AML-193 (cell line): ENCODE measurements around the gene GRIK1.

Experiments used
- DNase-seq, 2 experiments: peaks; one replicate each; lab custom pipeline; 2025; lab: John Stamatoyannopoulos, UW

The GRIK1 gene

DNA sequence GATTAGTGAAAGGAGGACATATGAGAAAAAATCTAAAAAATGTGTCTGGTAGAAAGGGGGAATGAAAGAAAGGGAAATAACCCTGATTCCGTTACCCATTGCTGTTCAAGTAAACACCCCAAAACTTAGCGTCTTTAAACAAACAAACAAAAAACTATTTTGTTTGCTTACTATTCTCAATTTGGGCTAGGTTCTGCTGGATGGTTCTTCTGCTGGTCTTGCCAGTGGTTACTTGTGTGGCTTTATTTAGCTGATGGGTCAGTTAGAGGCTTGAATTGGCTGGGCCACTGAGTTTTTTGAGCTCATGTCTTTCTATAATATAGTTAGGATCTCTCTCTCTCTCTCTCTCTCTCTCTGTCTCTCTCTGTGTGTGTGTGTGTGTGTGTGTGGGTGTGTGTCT lies 112.1 kb downstream of the GRIK1 start:
- no peak for DNase-seq

DNA sequence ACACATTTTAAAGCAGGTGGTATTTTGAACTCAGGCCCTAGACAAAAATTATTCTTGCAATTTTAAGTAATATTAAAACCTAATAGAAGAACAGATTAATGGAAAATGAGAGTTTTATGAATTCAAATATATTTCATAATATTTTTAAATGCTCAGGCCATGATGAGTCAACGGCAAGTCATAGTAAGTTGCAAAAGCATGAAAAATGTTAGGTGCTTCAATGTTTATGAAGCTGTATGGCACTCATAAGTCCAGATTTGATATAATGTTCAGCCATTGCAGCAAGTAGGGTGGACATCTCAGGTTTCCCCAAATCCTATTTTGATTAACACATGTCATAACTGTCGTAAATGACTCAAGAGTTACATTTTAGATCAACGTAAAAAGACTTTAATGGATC lies 112.6 kb downstream of the GRIK1 start:
- no peak for DNase-seq

DNA sequence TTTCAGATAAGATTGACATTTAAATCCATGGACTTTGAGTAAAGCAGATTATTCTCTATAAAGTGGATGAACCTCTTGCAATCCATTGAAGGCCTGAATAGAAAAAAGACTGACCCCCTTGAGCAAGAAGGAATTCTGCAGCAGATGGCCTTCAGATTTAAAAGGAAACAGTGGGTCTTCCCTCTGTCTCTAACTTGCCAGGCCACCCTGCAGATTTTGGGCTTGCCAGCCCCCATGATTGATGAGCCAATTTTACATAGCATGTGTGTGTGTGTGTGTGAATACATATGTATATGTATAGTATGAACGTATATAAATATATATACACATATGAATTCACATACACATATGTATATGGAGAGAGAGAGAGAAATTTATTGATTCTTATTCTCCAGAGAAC lies 113.4 kb downstream of the GRIK1 start:
- no peak for DNase-seq

DNA sequence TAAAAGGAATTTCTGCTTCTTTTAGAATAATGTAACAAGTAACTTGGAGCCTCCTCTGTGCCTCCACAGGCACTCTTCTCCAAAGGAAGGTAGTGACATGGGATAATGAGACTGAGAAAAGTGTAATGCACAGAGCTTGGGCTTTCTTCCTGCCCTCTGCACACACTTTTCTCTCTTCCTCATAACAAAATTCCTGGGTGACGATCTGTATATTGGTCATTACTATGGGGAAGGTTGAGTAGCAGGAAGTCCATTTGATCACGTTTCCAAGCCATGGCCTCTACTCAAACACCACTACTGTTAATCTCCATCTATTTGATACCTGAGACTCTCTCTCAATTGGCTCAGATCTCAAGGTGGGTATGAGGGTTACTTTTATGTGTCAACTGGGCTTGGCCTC lies 113.9 kb downstream of the GRIK1 start:
- DNase-seq: no peak

DNA sequence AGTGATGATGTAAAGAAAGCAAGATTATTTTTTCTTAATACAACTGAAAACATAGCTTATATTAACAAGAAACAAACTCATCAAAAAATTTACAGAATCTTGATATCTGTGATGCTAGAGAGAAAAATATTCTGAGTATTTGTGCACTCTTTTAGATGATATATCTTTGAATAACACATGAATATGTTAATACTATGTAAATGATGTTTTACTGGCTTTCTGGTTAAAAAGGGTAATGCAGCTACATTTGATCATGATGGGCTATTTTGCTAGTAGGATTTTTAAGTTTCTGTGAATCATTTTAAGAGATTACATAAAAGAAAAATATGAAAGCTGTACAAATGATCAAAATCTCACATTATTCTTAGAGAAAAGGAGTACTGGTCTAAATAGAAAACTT lies 114.5 kb downstream of the GRIK1 start:
- no peak for DNase-seq

DNA sequence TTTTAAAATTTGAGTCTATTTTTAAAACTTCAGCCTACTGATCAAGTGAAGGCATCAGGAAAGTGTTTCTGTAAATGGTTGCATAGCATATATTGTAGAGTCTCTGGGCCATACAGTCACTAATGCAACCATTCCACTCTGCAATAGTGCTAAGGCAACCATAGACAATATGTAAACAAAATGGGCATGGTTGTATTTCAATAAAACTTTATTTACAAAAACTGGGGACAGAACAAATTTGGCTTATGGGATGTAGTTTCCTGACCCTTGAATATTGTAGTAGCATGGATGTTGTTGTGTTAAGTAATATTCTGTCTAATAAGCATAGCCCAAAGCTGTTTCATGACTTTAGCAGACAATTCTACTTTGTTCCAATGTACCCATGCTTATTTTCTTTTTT lies 117.7 kb downstream of the GRIK1 start:
- no peak for DNase-seq

DNA sequence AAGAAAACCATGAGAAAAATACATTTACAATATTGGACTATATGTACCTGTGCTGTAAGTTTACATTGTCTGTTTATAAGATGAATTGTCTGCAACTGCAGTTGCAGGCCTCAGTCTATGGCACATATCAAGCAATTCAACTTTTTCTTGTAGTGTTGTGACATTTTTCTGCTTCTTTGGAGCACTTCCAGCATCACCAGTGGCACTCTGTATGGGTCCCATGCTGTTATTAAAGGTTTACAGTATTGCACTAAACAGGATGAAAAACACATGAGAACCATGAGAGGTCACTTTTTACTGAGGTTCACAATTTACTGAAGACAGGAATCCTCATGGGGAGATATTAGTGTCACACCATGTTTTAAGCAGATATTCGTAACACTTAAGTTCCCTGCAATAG lies 118.6 kb downstream of the GRIK1 start:
- DNase-seq: no peak

DNA sequence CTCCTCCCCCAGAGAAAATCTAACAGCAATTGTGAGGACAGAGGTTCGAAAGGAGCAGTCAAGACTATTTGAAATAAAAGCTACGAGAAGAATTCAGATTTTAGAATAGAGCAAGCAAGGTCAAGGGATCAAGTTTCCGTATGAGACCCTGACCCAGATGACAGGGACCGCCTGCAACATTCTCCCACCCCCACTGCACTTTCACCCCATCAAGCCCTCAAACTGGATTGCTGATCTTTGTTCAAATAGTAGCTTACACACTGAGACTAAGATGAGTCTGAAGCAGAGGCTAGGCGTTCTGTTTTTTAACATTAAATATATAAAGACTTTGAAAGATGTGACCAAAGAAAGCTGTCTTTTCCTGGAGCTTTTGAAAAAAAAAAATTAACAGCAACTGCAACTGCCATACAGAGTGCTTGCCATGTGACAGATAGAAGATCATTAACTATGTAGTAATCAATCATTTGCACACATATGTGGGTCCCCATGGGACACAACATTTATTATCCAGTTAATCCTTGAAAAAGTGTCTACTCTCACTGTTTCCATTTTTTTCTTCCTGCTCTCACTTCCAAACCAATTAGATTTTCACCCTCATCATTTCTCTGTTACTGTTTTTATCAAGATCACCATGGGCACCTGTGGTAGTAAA lies 120.0 kb downstream of the GRIK1 start:
- DNase-seq: no peak

DNA sequence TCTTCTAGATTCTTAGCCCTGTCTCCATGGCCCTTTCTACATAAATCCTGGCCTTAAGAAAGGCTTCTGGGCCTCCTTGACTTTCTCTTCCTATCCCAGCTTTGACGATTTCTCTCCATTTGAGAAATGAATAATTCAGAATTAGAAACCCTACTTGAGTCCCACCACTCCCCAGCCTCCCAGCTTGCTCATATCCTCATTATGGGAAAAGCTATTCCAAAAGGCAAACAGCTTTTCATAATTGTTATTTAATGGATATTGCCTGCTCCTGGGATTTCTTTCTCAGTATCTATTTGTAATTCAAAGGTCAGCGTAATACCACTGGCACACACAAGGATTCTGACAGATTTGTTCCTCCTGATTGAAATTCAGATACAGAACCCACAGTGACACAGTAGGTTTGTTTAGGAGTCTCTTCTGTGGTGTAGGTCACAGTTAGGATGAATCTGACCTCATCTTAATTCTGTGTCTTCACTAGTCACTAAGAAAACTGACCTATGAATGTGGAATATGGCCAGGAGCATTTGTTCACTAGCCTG lies 121.3 kb downstream of the GRIK1 start:
- DNase-seq: no peak

DNA sequence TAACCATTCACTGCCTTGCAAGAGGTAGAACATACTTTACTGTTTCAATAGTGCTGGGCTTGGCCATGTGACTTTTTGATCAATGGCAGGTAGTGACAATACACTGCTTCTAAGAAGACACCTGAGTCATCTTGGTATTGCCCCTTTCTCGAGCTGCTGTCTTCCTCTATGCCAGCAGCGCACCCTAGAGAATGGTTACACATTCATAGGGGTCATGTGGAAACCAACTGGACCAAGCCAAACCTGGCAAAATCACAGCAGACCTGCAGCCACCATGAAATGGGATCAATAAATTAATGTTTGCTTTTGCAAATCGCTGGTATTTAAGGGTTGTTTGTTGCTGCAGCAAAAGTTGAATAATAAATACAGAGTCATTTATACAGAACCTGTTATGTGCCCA lies 122.3 kb downstream of the GRIK1 start:
- DNase-seq: no peak

DNA sequence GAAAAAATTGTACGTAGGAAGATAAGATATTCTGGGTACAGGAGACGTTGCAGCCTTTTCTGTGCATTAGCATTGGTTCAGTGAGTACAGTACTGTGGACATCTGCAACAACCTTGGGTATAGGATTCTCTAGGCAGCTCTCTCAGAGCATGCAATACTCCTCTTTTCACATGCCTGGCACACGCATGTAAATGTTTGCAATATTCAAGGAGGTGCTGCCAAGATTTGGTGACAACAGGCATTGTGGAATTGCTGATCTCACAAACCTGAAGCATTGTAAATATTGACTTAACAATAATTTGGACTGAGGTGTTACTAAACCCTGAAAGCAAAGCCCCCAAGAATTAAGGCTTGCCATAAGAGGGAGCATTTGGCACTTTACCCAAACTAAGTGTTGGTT lies 126.8 kb downstream of the GRIK1 start:
- DNase-seq: no peak

DNA sequence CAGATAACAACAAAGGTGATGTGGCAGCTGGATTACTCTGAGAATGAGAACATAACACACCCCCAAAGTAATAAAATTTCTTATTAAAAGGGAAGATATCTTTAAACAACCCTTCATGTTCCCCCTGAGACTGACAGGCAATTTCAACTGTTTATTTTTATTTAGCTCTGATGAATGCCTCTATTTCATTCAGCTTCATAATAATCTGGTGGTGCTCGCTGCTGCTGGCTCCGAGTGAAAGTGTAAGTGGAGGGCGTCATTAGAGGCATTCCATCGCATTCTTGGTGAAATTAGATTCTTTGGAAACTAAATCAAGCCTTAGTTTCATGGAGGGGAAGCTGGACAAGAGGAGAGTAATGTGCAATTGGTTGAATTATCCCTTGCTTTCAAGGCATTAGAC lies 128.9 kb downstream of the GRIK1 start:
- DNase-seq: no peak

DNA sequence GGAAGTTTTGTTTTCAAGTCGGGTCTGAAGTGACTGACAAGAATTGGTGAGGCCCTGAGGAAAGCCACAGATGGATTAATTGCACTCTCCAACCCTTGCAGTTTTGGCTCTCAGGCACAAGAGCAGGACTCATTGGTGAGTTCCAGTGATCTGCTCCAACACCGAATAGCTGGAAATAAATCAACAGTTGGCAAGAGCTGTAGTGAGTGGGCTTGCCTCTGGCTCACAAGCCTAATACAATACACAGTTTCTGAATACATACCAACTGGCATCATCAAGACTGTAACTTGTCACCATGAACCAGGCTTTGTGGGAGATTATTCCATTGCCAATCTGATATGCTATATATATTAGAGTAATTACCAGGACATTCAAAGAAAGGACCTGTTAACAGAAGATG lies 131.6 kb downstream of the GRIK1 start:
- no peak for DNase-seq

DNA sequence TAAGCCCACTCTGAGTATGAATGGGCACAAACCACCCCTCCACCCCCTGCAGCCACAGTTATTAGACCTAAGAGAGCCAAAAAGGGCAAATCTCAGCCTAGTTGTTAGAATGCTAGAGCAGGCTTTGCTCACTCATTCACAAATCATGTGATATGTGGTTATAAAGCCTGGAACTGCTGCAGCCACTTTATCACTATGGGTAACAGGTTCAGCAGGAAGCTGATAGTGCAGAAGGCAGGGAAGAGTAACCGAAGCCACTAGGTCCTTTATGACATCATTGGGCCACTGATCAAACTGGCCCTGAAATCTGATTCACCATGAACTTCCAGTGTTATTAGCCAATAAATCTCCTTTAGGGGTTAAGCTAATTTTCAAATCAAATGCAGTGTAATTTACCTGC lies 134.7 kb downstream of the GRIK1 start:
- no peak for DNase-seq

DNA sequence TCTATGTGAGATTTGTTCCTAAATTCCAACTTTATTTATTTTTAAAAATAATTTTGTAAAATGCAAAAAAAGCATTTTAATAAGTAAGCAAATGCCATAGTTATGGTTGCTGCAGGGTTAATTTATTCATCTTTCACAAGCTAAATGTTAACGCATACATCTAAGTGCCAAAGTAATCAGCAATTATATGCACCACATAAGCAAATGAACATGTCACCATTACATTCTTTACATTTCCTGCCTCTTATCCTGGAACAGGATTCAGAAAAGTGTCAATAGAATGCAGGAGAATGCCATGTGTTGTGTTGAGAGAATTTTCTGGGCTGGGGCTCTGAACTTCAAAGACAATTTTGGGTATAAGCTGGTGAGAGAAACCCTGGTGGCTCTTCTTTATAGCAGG lies 136.6 kb downstream of the GRIK1 start:
- no peak for DNase-seq

DNA sequence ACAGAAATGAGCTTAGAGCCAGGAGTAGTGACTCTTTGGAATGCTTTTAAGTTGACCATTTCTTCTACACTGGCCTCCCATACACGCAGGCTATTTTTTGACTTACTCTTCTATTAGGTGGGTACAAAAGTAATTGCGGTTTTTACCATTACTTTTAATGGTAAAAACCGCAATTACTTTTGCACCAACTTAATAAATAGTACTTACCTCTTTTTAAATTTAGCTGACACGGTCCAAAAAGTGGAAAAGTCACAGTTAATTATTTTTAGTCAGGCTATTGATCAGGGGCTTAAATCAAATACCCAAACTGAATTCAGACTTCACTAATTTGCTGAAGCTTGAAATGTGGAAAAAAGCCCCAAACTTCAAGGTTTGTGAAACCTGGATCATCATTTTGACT lies 138.7 kb downstream of the GRIK1 start:
- DNase-seq: no peak

DNA sequence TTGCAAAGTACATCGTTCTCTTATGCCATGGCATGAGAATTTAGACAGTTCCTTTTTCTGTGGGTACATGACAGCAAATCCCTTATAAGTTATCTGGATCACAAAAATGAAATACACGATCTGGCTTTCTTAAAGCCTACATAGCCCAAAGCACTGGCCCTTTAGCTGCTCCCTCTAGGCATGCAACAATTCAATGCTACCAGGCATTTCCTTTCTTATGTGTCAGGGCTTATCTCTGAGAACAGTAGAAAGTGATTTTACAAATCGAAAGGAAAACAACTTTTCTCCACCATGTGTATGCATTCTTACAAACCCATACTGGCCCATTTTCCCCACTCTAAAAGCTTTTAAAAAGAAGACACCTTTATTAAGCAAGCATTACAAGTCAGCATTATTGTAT lies 139.7 kb downstream of the GRIK1 start:
- DNase-seq: no peak

DNA sequence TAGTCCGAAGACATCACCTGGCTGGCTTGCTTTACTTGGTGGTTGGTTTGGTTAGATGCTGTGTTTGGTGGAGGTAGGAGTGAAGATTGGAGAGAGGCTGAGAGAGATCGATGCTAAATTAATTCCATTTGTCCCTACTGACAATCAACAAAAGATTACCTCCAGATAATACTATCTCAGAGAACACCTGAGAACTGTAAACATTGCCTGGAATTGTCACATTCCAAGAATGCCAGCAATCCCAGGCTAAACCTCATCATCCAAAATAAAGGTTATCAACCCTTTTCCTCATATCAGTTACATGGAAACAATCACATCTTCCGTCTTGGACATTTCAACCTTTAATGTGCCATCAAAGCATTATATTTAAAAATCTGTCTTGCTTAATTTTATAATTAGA lies 141.0 kb downstream of the GRIK1 start:
- DNase-seq: no peak

DNA sequence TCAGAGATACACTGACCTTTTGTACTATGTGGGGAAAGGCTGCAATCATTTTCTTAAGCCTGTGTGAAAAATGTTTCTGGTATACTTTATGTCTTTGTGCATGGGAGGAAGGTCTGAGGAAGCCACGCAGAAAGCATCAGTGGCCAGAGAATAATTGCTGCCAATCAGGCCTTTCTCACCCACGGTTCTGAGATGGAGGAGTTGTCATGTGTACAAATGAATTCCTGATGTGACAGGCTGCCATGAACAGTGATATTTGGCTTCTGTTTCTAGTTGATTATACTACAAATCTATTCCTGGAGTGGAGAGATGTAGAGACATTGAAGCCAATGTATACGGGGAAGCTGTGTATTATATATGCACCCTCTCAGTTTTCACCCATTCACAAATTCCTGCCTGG lies 142.6 kb downstream of the GRIK1 start:
- DNase-seq: no peak

DNA sequence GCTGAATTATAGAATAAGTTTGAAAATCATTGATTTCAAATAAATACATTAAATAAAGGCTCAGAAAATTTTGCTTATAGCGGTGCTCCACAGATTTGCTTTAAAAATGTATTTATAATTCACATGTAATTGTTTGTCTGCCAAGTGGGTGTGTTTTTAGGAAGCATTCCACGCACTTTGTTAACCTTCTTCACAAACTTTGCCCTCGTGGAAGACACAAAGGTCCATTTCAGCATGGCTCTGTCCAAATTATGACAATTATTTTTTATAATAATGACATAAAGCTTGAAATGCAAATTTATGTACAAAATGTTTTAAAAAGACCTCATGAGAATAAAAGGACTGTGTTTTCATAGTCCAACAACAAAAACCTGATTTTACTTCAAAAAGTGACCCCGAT lies 146.1 kb downstream of the GRIK1 start:
- no peak for DNase-seq

DNA sequence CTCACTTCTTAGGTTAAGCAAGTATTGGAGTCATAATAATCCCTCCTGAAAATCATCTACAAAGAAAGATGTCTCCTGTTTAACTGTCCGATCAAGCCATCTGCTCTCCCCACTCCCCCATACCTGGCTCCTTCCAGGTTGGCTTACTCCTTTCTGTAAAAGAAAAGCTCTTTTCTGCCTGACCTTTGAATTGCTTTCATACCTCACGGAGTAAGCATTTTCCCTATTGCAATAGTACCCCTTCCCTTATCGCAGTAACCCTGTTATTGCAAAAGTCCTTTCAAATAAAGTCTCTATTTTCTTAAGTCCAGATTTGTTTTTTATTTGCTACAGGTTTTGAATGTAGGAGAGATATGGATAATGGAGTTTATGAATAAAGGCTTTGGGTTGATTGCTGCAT lies 150.4 kb downstream of the GRIK1 start:
- DNase-seq: no peak

DNA sequence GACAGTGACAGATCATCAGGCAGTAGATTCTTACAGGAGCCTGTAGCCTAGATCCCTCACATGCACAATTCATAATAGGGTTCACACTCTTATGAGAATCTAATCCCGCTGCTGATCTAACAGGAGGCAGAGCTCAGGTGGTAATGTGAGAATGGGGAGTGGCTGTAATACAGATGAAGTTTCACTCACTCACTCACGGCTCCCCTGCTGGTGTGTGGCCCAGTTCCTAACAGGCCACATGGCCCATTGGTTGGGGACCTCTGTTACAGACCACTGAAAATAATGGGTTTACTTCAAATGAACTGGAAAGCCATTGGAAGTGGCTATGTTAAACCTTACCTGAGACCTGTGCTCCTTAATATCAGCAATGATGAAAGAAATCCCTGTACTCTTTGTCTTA lies 151.0 kb downstream of the GRIK1 start:
- DNase-seq: no peak

DNA sequence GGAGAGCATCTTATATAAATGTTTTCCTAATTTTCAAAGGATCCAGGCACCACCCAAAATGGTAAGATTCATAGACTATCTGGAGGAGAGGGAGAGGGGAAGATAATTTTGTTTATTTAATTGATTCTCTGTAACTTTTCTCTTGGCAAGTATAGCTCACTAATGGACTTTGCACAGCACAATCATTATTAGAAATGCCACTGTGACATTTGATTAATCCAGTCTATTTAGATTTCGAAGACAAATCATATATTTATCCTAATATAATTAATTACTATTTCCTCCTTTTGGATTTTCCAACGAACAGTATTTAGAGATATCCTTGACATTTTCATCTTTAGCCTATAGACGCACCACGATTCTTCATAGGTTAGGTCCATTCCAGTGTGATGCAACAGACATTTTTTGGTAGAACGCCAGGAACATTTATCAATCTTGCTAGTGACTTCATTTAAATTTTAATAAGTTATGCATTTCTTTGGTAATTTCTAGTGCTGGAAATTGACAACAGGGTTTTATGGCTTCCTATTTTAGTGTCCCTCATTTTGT lies 152.4 kb downstream of the GRIK1 start:
- DNase-seq: no peak
